AG09319 (cell line): ENCODE data around the gene TMED9.

Experiments used
- DNase-seq: peaks from one replicate; pipeline ENCODE4 v3.0.0-alpha.2; 2010; ENCODE audit warnings: low read depth; ENCODE audit errors: extremely low read depth
- CTCF ChIP-seq: IDR thresholded peaks from 2 replicates; pipeline ENCODE4 v1.5.1; 2011; ENCODE audit warnings: low read depth, mild to moderate bottlenecking, inconsistent platforms, low read length, moderate library complexity

TMED9 gene

DNA sequence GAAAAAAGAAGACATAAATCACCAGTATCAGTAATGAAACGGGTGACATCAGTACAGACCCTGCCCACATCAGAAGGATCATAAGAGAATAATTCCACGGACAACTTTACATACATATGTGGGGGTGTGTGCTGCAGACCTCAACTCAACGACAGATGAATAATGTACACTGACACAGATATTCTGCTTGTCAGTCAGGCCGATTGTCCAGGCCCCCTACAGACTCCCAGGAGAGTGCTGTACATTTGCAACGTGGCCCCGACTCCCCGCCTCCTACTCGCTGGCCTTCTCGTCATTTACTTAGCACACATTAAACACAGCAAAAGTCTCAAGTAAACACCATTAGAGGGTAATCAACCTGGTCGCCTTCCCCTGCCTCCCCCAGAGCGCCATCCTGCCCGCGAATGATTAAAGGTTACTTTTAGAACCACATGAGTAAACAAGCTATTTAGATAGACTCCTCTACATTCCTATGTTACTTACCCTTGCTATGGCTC is 3.5 kb upstream of the TMED9 start:
- DNase-seq: no peak
- TF ChIP-seq CTCF: no peak

- DNase-seq: no peak
- no peak for TF ChIP-seq CTCF
Observed at GRCh38 chr5:177590406-177590805, 1.6 kb upstream of the TMED9 start.

GRCh38 chr5:177591690-177592009 is 353 bp upstream of the TMED9 start:
- TF ChIP-seq CTCF: no peak

DNA sequence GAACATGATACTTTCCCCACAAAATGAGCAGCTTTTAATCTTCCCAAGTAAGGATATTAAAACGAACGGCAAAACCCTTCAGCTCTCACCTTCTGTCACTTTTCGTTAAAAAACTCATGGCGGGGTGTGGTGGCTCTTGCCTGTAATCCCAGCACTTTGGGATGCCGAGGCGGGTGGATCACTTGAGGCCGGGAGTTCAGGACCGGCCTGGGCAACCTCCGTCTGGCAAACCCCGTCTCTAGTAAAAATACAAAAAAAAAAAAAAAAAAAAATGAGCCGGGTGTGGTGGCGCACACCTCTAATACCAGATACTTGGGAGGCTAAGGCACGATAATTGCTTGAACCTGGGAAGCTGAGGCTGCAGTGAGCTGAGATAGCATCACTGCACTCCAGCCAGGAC is 902 bp downstream of the TMED9 start:
- no peak for DNase-seq
- TF ChIP-seq CTCF: no peak

More at GRCh38 chr5:177591690-177592009, 353 bp upstream of the TMED9 start:
- DNase-seq: no peak

GRCh38 chr5:177593511-177593910 is 1.5 kb downstream of the TMED9 start:
- DNase-seq: no peak
- TF ChIP-seq CTCF: no peak

GRCh38 chr5:177594071-177594470 is 2.1 kb downstream of the TMED9 start:
- no peak for DNase-seq

GRCh38 chr5:177595026-177595585 is 3.1 kb downstream of the TMED9 start:
- TF ChIP-seq CTCF: no peak

More at GRCh38 chr5:177594071-177594470, 2.1 kb downstream of the TMED9 start:
- no peak for TF ChIP-seq CTCF

More at GRCh38 chr5:177595026-177595585, 3.1 kb downstream of the TMED9 start:
- DNase-seq: no peak
